HepG2 (cell line): Measurements from ENCODE around the gene HDLBP. TPM values are rescaled to one million over a fixed set of nuclear protein-coding genes. Genes with fewer than 3 reads are reported as not detected.

ENCODE experiments used
- ATAC-seq: fragments of 200-7000 bp; cut with Tn5 transposase; 3 replicates; pipeline ENCODE4 v1.9.1; 2020; ENCODE audit warnings: mild to moderate bottlenecking, moderate library complexity
- BruUV-seq: library from RNA; stranded (reverse); fragments of 400-500 nt; replicated peaks from 2 replicates; lab custom pipeline; 2021; lab: Mats Ljungman, UMichigan
- CTCF ChIA-PET: fragments of 300-600 bp; formaldehyde crosslinking; extraction: SDS; loops from one replicate; lab custom pipeline; 2021; ENCODE audit warnings: low total read pairs, inconsistent platforms, low intra/inter-chr PET ratio; lab: Yijun Ruan, JAX
- POLR2A ChIA-PET: fragments of 350-600 bp; sonication (Branson Sonifier 250); formaldehyde crosslinking; loops from one replicate; lab custom pipeline; 2020; ENCODE audit warnings: antibody characterized with exemption, inconsistent platforms; lab: Yijun Ruan, JAX
- DNase-seq: peaks from one replicate; pipeline ENCODE4 v3.0.0-alpha.2; 2015; ENCODE audit warnings: low spot score
- FAIRE-seq: peaks from 3 replicates; lab custom pipeline; 2011; peaks lifted over from hg19 to GRCh38; lab: Jason Lieb, UNC
- H2AFZ ChIP-seq: one replicate; pipeline ENCODE4 v1.6.1; 2011; ENCODE audit warnings: low read length, inconsistent platforms
- H3K27ac ChIP-seq: fragments of 300-600 bp; 3 replicates; pipeline ENCODE4 v1.8.0; 2011; ENCODE audit warnings: mixed run types, mild to moderate bottlenecking, mixed read lengths, low read length, inconsistent platforms; ENCODE audit not compliant: insufficient read depth; ENCODE audit errors: extremely low read length
- H3K27me3 ChIP-seq, 2 experiments: fragments of 200-600 bp in 1 of 2; 2 replicates in 1 of 2; 3 replicates in 1 of 2; pipeline versions ENCODE4 v1.6.0 to v1.8.0; 2011; ENCODE audit warnings: low read length in 2 of 2, mild to moderate bottlenecking in 2 of 2, moderate library complexity in 2 of 2, inconsistent platforms in 1 of 2; ENCODE audit not compliant: insufficient read depth in 2 of 2, control insufficient read depth in 1 of 2
- H3K36me3 ChIP-seq, 2 experiments: fragments of 200-600 bp in 1 of 2; replicated peaks in 1 of 2; 2 replicates in 1 of 2; 3 replicates in 1 of 2; pipeline versions ENCODE4 v1.5.1 to v1.8.0; 2011; ENCODE audit warnings: low read length in 2 of 2, inconsistent platforms in 1 of 2; ENCODE audit not compliant: insufficient read depth in 2 of 2, control insufficient read depth in 1 of 2
- H3K4me1 ChIP-seq: 2 replicates; pipeline ENCODE4 v1.5.1; 2012; ENCODE audit warnings: low read length, inconsistent platforms; ENCODE audit not compliant: insufficient read depth
- H3K4me2 ChIP-seq: 2 replicates; pipeline ENCODE4 v1.6.0; 2011; ENCODE audit warnings: low read depth, low read length, inconsistent platforms
- H3K4me3 ChIP-seq, 3 experiments: fragments of 200-600 bp in 1 of 3; sonication (generic), shearing (Covaris generic) in 1 of 3; replicated peaks in 1 of 3; 2 replicates each; pipeline ENCODE4 v1.5.1; 2011 to 2016; ENCODE audit warnings: low read length in 3 of 3, inconsistent platforms in 2 of 3, low read depth in 2 of 3, mild to moderate bottlenecking in 2 of 3, control low read depth in 1 of 3, mixed read lengths in 1 of 3; ENCODE audit not compliant: insufficient read depth in 1 of 3
- H3K79me2 ChIP-seq: one replicate; pipeline ENCODE4 v1.6.1; 2011; ENCODE audit warnings: low read length, inconsistent platforms; ENCODE audit not compliant: insufficient read depth
- H3K9ac ChIP-seq: 2 replicates; pipeline ENCODE4 v1.6.0; 2011; ENCODE audit warnings: mild to moderate bottlenecking, low read depth, low read length, inconsistent platforms; ENCODE audit not compliant: insufficient read depth
- H3K9me3 ChIP-seq: 2 replicates; pipeline ENCODE4 v1.5.1; 2012; ENCODE audit warnings: mild to moderate bottlenecking, low read length
- H4K20me1 ChIP-seq: 2 replicates; pipeline ENCODE4 v1.6.0; 2011; ENCODE audit warnings: inconsistent platforms, mild to moderate bottlenecking, low read length, moderate library complexity; ENCODE audit not compliant: insufficient read depth
- ZNF263 ChIP-seq: sonication (generic); formaldehyde crosslinking; IDR thresholded peaks from 2 replicates; pipeline ENCODE4 v1.4.0; 2020; ENCODE audit warnings: missing genetic modification reagents
- WGBS: methylation state at CpG from one replicate; pipeline ENCODE4 v1.1.6; 2017; ENCODE audit warnings: low lambda C conversion rate; 5-methylcytosine and 5-hydroxymethylcytosine counted together
- in situ Hi-C: cut with HindIII; loops from 2 replicates; pipeline ENCODE4 v1.10.0; 2017; ENCODE audit warnings: low pct_unique_long_range_greater_than_20kb; ENCODE audit not compliant: extremely low pct_ligation_motif_present
- intact Hi-C: fragments of 100-400 bp; cut with micrococcal nuclease; formaldehyde crosslinking; loops from one replicate; pipeline ENCODE4 v1.10.0; 2022; ENCODE audit not compliant: unreplicated experiment
- polyA plus RNA-seq, 8 experiments: library from polyadenylated mRNA; depleted of rRNA in 3 of 8; stranded (reverse) in 7 of 8; unstranded in 1 of 8; fragments of >200 nt; fragmentation: Illumina TruSeq in 4 of 8; extraction: Trizol in 4 of 8; gene quantifications; 2 replicates each; pipeline versions ENCODE4 v1.2.1 to v1.2.3, GENCODE V29; 2011 to 2016; ENCODE audit warnings: low read depth in 4 of 8, missing spikeins in 1 of 8, mixed read lengths in 1 of 8; ENCODE audit not compliant: insufficient read depth in 1 of 8
- total RNA-seq, 5 experiments: library from RNA; depleted of rRNA; stranded (reverse); fragments of >200 nt; fragmentation: Illumina TruSeq; extraction: Trizol; gene quantifications; 2 replicates each; pipeline ENCODE4 v1.2.3, GENCODE V29; 2016; ENCODE audit warnings: low read depth in 1 of 5
- TF ChIP-seq, protein P1 (sequence below): IDR thresholded peaks from 2 replicates; pipeline ENCODE4 v1.6.1; 2018; ENCODE audit warnings: missing genetic modification reagents, mild to moderate bottlenecking, missing compliant biosample characterization
- TF ChIP-seq, protein P2 (sequence below): sonication (generic); formaldehyde crosslinking; IDR thresholded peaks from 2 replicates; pipeline ENCODE4 v1.4.0; 2020; ENCODE audit warnings: missing genetic modification reagents
- TF ChIP-seq, protein P3 (sequence below): sonication (generic); formaldehyde crosslinking; IDR thresholded peaks from 2 replicates; pipeline ENCODE4 v1.4.0; 2020; ENCODE audit warnings: missing genetic modification reagents; ENCODE audit errors: not compliant biosample characterization

Gene HDLBP
- total and polyA plus RNA-seq, 2 of the 13 experiments (the other 11 are each of a cell fraction or from before 2014, with no cell fraction given), result 464 to 707 TPM

DNA sequence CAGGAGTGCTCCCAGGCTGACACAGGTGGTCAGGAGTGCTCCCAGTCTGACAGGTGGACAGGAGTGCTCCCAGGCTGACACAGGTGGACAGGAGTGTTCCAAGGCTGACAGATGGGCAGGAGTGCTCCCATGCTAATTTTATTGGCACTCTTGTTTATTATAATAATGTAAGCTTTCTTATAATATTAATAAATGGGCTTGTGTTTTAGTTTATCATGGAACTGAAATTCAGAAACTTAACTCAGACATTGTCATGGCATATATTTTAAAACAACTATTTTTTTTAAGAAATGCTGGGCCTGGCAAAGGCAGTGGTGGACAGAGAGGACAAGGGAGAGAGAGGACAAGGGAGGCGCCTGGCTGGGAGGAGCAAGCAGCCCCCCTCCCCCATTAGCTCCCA lies 108.3 kb downstream of the HDLBP start:
- CTCF ChIA-PET, result no interaction called here
- in situ Hi-C loops (loop anchor here (25.0 kb wide), 1 partner anchor 645 kb away; the partner anchor contains the start of genes ANKMY1, DUSP28 and RNPEPL1), intact Hi-C loops (no loop called here)
- no peak overlapping the region for H3K27ac ChIP-seq
- ATAC-seq (no peak), FAIRE-seq (no peak)
- POLR2A ChIA-PET, result interaction anchor here (0.6 to 0.8 kb wide), 2 partner anchors 9 to 281 kb away, joined by 3 read pairs; no protein-coding TSS in a partner anchor
- H3K79me2 ChIP-seq, result no peaks in the 10 kb centered on the region
- peaks cover 11% of the 10 kb centered on the region for H3K4me1 ChIP-seq
- no peak overlapping the region for H2AFZ ChIP-seq
- H3K4me2 ChIP-seq, result no peak overlapping the region
- no peak overlapping the region for H3K4me3 ChIP-seq
- BruUV-seq, result no TSS peak
- no peaks in the 10 kb centered on the region for H4K20me1 ChIP-seq
- H3K9me3 ChIP-seq, result no peaks in the 10 kb centered on the region
- 27% methylated on average over 1 of the region's 1 CpG for WGBS
- H3K9ac ChIP-seq, result no peak overlapping the region
- TF ChIP-seq, protein P1, sequence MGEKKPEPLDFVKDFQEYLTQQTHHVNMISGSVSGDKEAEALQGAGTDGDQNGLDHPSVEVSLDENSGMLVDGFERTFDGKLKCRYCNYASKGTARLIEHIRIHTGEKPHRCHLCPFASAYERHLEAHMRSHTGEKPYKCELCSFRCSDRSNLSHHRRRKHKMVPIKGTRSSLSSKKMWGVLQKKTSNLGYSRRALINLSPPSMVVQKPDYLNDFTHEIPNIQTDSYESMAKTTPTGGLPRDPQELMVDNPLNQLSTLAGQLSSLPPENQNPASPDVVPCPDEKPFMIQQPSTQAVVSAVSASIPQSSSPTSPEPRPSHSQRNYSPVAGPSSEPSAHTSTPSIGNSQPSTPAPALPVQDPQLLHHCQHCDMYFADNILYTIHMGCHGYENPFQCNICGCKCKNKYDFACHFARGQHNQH (CRISPR knock-in tag), result no peak
- TF ChIP-seq, protein P2, sequence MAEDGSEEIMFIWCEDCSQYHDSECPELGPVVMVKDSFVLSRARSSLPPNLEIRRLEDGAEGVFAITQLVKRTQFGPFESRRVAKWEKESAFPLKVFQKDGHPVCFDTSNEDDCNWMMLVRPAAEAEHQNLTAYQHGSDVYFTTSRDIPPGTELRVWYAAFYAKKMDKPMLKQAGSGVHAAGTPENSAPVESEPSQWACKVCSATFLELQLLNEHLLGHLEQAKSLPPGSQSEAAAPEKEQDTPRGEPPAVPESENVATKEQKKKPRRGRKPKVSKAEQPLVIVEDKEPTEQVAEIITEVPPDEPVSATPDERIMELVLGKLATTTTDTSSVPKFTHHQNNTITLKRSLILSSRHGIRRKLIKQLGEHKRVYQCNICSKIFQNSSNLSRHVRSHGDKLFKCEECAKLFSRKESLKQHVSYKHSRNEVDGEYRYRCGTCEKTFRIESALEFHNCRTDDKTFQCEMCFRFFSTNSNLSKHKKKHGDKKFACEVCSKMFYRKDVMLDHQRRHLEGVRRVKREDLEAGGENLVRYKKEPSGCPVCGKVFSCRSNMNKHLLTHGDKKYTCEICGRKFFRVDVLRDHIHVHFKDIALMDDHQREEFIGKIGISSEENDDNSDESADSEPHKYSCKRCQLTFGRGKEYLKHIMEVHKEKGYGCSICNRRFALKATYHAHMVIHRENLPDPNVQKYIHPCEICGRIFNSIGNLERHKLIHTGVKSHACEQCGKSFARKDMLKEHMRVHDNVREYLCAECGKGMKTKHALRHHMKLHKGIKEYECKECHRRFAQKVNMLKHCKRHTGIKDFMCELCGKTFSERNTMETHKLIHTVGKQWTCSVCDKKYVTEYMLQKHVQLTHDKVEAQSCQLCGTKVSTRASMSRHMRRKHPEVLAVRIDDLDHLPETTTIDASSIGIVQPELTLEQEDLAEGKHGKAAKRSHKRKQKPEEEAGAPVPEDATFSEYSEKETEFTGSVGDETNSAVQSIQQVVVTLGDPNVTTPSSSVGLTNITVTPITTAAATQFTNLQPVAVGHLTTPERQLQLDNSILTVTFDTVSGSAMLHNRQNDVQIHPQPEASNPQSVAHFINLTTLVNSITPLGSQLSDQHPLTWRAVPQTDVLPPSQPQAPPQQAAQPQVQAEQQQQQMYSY (CRISPR knock-in tag), result no peak
- TF ChIP-seq, protein P3, sequence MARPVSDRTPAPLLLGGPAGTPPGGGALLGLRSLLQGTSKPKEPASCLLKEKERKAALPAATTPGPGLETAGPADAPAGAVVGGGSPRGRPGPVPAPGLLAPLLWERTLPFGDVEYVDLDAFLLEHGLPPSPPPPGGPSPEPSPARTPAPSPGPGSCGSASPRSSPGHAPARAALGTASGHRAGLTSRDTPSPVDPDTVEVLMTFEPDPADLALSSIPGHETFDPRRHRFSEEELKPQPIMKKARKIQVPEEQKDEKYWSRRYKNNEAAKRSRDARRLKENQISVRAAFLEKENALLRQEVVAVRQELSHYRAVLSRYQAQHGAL (CRISPR knock-in tag), result no peak
- peak; percentile 89 for TF ChIP-seq ZNF263 (CRISPR knock-in tag)
- TF ChIP-seq, all 625 proteins: peak for 1
- Histone ChIP-seq H3K27me3 (peaks cover 22 to 46% of the 10 kb centered on the region in 2 experiments), H3K36me3 (no peaks in the 10 kb centered on the region)
- DNase-seq, result no peak
